T47D (cell line): Measurements from ENCODE around the gene SLC41A1.
A peak's percentile ranks its signal among the peaks of the same experiment; 100 is the strongest.
"Not testable (repeated sequence)": the region's sequence is repeated elsewhere in the genome, so short reads cannot be mapped to it uniquely, and the experiment has no call there.

Experiments
- DNase-seq, 2 experiments: peaks; one replicate each; pipeline versions ENCODE4 v3.0.0 to v3.0.0-alpha.2; 2011 to 2012; ENCODE audit warnings: low read depth in 1 of 2, low spot score in 1 of 2
- JUND ChIP-seq: IDR thresholded peaks from 2 replicates; pipeline ENCODE4 v1.6.1; 2012; ENCODE audit warnings: low read depth
- in situ Hi-C: cut with HindIII; loops from 2 replicates; pipeline ENCODE4 v1.10.0; 2016; ENCODE audit warnings: low sequenced_read_pairs, low pct_unique_long_range_greater_than_20kb

The SLC41A1 gene

GRCh38 chr1:205837382-205837970 is 24.5 kb upstream of the SLC41A1 start:
- in situ Hi-C loops, result no loop called here
- no peak for TF ChIP-seq JUND
- no peak for DNase-seq

GRCh38 chr1:205834751-205835150 is 21.8 kb upstream of the SLC41A1 start:
- in situ Hi-C loops, result no loop called here

GRCh38 chr1:205832326-205832751 is 19.3 kb upstream of the SLC41A1 start:
- no peak for DNase-seq
- in situ Hi-C loops, result no loop called here
- no peak for TF ChIP-seq JUND

More at GRCh38 chr1:205834751-205835150, 21.8 kb upstream of the SLC41A1 start:
- TF ChIP-seq JUND, result no peak
- no peak for DNase-seq

- TF ChIP-seq JUND, result no peak
- in situ Hi-C loops, result no loop called here
- DNase-seq, result peak in 1 of 2 experiments; percentile 46
Observed at GRCh38 chr1:205827623-205828022, 14.6 kb upstream of the SLC41A1 start.

- DNase-seq, result no peak
- in situ Hi-C loops, result no loop called here
- no peak for TF ChIP-seq JUND
Observed at GRCh38 chr1:205826995-205827394, 14.0 kb upstream of the SLC41A1 start.

- TF ChIP-seq JUND, result no peak
- DNase-seq, result no peak
- in situ Hi-C loops, result no loop called here
Observed at GRCh38 chr1:205826016-205826806, 13.2 kb upstream of the SLC41A1 start.

- no peak for DNase-seq
- TF ChIP-seq JUND, result no peak
- in situ Hi-C loops, result no loop called here
Observed at GRCh38 chr1:205824180-205824579, 11.2 kb upstream of the SLC41A1 start.

GRCh38 chr1:205823260-205823659 is 10.3 kb upstream of the SLC41A1 start:
- DNase-seq, in situ Hi-C loops: not testable (repeated sequence)

- DNase-seq, result no peak
- in situ Hi-C loops, result no loop called here
- no peak for TF ChIP-seq JUND
Observed at GRCh38 chr1:205822397-205822796, 9.4 kb upstream of the SLC41A1 start.

- no peak for TF ChIP-seq JUND
- no peak for DNase-seq
- in situ Hi-C loops, result no loop called here
Observed at GRCh38 chr1:205817988-205818387, 5.0 kb upstream of the SLC41A1 start.

- TF ChIP-seq JUND, result no peak
- DNase-seq, result no peak
- in situ Hi-C loops, result no loop called here
Observed at GRCh38 chr1:205817364-205817763, 4.4 kb upstream of the SLC41A1 start.

- no peak for TF ChIP-seq JUND
- no peak for DNase-seq
- in situ Hi-C loops, result no loop called here
Observed at GRCh38 chr1:205813755-205814058, 709 bp upstream of the SLC41A1 start.

- TF ChIP-seq JUND, result no peak
- DNase-seq, result peak; percentile 7 to 36
- in situ Hi-C loops, result no loop called here
Observed at GRCh38 chr1:205812271-205812877, 624 bp downstream of the SLC41A1 start.

GRCh38 chr1:205811660-205812059 is 1.3 kb downstream of the SLC41A1 start:
- DNase-seq, result no peak
- no peak for TF ChIP-seq JUND
- in situ Hi-C loops, result no loop called here
